ENCODE data around the gene S100A7. TPM values are rescaled to one million over a fixed set of nuclear protein-coding genes. Genes with fewer than 3 reads are reported as not detected.
A peak's percentile ranks its signal among the peaks of the same experiment; 100 is the strongest.

The S100A7 gene
- total and polyA plus RNA-seq, 4 experiments from 2014 or later: not detected

GRCh38 chr1:153505576-153505975 is 45.1 kb upstream of the S100A7 start:
- Mint-ChIP-seq H3K27me3 (peaks cover 0 to 1% of the 10 kb centered on the region in 2 donors), H3K9me3 (no peaks in the 10 kb centered on the region), H3K4me3 (no peak overlapping the region), H3K27ac (no peak overlapping the region), H3K36me3 (no peaks in the 10 kb centered on the region), H3K4me1 (no peaks in the 10 kb centered on the region)
- H3K9me3 ChIP-seq (ENCODE audit: control insufficient read depth in 1 of 2, low read length in 2 of 2): no peaks in the 10 kb centered on the region
- H3K4me1 ChIP-seq (ENCODE audit: insufficient read depth, low read length): no peaks in the 10 kb centered on the region
- intact Hi-C loops (cut with micrococcal nuclease): no loop called here
- no peak overlapping the region for H3K27ac ChIP-seq (ENCODE audit: low read depth, low read length)
- ChIA-PET POLR2A (ENCODE audit: partially characterized antibody) (no interaction called here), CTCF (ENCODE audit: partially characterized antibody) (interaction anchor here (7.7 to 12.4 kb wide), 2 partner anchors 65 to 112 kb away, joined by 142 to 243 read pairs; partner anchors contain the start of gene S100A14)
- no peaks in the 10 kb centered on the region for H3K36me3 ChIP-seq (ENCODE audit: insufficient read depth, low read length)
- no peaks in the 10 kb centered on the region for H3K27me3 ChIP-seq (ENCODE audit: insufficient read depth, low read length)
- DNase-seq: no peak
- no peak overlapping the region for H3K4me3 ChIP-seq (ENCODE audit: low read length in 2 of 2)

- CTCF ChIA-PET (ENCODE audit: partially characterized antibody): no interaction called here
Measured at GRCh38 chr1:153503766-153504165, 43.3 kb upstream of the S100A7 start.

DNA sequence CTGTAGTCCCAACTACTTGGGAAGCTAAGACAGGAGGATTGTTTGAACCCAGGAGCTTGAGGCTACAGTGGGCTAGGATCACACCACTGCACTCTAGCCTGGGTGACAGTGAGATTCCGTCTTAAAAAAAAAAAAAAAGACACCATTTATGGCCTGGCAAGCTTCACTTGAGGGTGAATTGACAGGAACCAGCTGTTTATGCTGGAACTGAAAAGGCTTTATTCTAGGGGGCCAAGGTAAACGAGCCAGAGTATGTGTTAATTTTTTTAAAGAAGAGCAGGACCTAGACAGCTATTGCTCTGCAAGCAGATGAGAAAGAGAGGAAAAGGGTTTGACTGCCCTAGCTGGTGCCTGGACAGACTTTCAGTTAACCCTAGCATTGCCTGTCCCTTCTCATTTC is 38.3 kb upstream of the S100A7 start:
- H3K36me3 Mint-ChIP-seq: no peaks in the 10 kb centered on the region
- DNase-seq: no peak
- H3K36me3 ChIP-seq (ENCODE audit: insufficient read depth, low read length): no peaks in the 10 kb centered on the region
- H3K27me3 Mint-ChIP-seq: peaks cover 11 to 21% of the 10 kb centered on the region in 2 donors
- intact Hi-C loops (cut with micrococcal nuclease): no loop called here
- peaks cover 0 to 2% (median 0%) of the 10 kb centered on the region in 8 donors for H3K9me3 Mint-ChIP-seq
- no peak overlapping the region for H3K4me3 ChIP-seq (ENCODE audit: low read length in 2 of 2)
- no peaks in the 10 kb centered on the region for H3K9me3 ChIP-seq (ENCODE audit: control insufficient read depth in 1 of 2, low read length in 2 of 2)
- H3K4me1 ChIP-seq (ENCODE audit: insufficient read depth, low read length): no peaks in the 10 kb centered on the region
- peaks cover 8% of the 10 kb centered on the region for H3K27me3 ChIP-seq (ENCODE audit: insufficient read depth, low read length)
- H3K27ac Mint-ChIP-seq: no peak overlapping the region
- no peak overlapping the region for H3K27ac ChIP-seq (ENCODE audit: low read depth, low read length)
- ChIA-PET CTCF (ENCODE audit: partially characterized antibody) (interaction anchor here (1.6 to 1.9 kb wide), 3 partner anchors 12 to 146 kb away, joined by 6 to 8 read pairs (median 7); no protein-coding TSS in a partner anchor), POLR2A (ENCODE audit: partially characterized antibody) (no interaction called here)
- peaks cover 0 to 7% (median 0%) of the 10 kb centered on the region in 4 donors for H3K4me1 Mint-ChIP-seq
- H3K4me3 Mint-ChIP-seq: no peak overlapping the region

More at GRCh38 chr1:153503766-153504165, 43.3 kb upstream of the S100A7 start:
- Histone ChIP-seq H3K27me3 (ENCODE audit: insufficient read depth, low read length) (peaks cover 8% of the 10 kb centered on the region), H3K4me1 (ENCODE audit: insufficient read depth, low read length) (no peaks in the 10 kb centered on the region), H3K4me3 (ENCODE audit: low read length in 2 of 2) (no peak overlapping the region), H3K27ac (ENCODE audit: low read depth, low read length) (no peak overlapping the region), H3K36me3 (ENCODE audit: insufficient read depth, low read length) (no peaks in the 10 kb centered on the region), H3K9me3 (ENCODE audit: control insufficient read depth in 1 of 2, low read length in 2 of 2) (no peaks in the 10 kb centered on the region)
- H3K27ac Mint-ChIP-seq: peak overlapping the region in 1 of 7 donors; percentile 68
- H3K4me1 Mint-ChIP-seq: no peaks in the 10 kb centered on the region
- no peaks in the 10 kb centered on the region for H3K36me3 Mint-ChIP-seq
- H3K27me3 Mint-ChIP-seq: peaks cover 6 to 8% of the 10 kb centered on the region in 2 donors
- DNase-seq: no peak
- H3K4me3 Mint-ChIP-seq: no peak overlapping the region
- no peaks in the 10 kb centered on the region for H3K9me3 Mint-ChIP-seq
- POLR2A ChIA-PET (ENCODE audit: partially characterized antibody): no interaction called here
- intact Hi-C loops (cut with micrococcal nuclease): no loop called here

DNA sequence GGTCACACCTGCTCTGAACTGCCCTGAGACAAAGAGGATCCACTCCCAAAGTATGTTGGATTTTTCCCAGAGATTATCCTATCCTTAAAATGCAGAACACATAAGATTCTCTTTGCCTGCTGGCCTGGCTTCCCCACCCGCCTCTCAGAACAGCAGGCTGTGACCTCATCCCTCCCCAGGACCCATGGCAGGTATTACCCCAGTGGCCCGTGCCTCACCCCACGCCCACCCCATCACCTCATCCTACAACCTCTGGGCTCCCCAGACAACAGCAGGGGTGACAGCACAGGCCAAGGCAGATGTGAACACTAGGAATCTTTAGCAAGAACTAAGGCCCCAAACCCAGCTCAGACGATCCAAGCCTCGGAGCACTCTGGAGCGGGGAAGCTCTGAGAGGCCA is 35.1 kb upstream of the S100A7 start:
- Histone ChIP-seq H3K9me3 (ENCODE audit: control insufficient read depth in 1 of 2, low read length in 2 of 2) (no peaks in the 10 kb centered on the region), H3K4me3 (ENCODE audit: low read length in 2 of 2) (no peak overlapping the region), H3K27ac (ENCODE audit: low read depth, low read length) (no peak overlapping the region), H3K36me3 (ENCODE audit: insufficient read depth, low read length) (no peaks in the 10 kb centered on the region), H3K4me1 (ENCODE audit: insufficient read depth, low read length) (no peaks in the 10 kb centered on the region), H3K27me3 (ENCODE audit: insufficient read depth, low read length) (peaks cover 8% of the 10 kb centered on the region)
- Mint-ChIP-seq H3K4me1 (peaks cover 0 to 16% (median 0%) of the 10 kb centered on the region in 4 donors), H3K9me3 (peaks cover 0 to 2% (median 0%) of the 10 kb centered on the region in 8 donors), H3K27me3 (peaks cover 10 to 24% of the 10 kb centered on the region in 2 donors), H3K36me3 (no peaks in the 10 kb centered on the region), H3K27ac (no peak overlapping the region), H3K4me3 (no peak overlapping the region)
- intact Hi-C loops (cut with micrococcal nuclease): loop anchor here (1.0 kb wide), 1 partner anchor 143 kb away; no protein-coding TSS in a partner anchor
- POLR2A ChIA-PET (ENCODE audit: partially characterized antibody): no interaction called here
- CTCF ChIA-PET (ENCODE audit: partially characterized antibody): interaction anchor here (0.6 to 5.3 kb wide), 23 partner anchors 11 to 213 kb away, joined by 3 to 64 read pairs (median 4); partner anchors contain the start of genes PGLYRP4, S100A16 and S100A9
- no peak for DNase-seq

DNA sequence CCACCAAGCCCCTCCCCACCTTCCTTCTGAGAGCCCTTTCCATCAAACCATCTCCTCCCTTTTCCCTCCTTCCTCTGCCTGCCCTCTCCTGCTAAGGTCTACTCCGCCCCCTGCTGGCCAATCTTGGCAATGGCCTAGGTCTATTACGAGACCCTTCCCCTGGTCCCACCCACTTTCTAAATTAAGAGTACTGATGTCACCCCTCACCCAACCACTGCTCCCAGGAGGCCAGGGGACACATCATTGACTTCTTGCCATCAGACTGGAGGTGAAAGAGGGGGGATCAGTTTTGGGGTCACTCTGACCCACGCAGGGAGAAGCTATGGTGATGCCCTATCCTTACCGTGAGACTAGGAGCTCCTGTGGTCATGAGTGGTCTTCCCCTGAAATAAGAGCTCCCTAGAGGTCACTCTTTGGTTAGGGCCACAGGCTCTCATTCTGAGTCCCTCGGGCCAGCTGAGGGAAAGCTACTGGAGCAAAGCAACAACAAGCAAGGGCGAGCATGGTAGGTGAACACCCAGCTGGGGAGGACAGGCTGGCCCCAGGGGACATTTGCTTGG is 34.6 kb upstream of the S100A7 start:
- Mint-ChIP-seq H3K27me3 (peaks cover 10 to 23% of the 10 kb centered on the region in 2 donors), H3K27ac (peak overlapping the region in 1 of 7 donors; percentile 54), H3K36me3 (no peaks in the 10 kb centered on the region), H3K9me3 (peaks cover 0 to 2% (median 0%) of the 10 kb centered on the region in 8 donors), H3K4me1 (peaks cover 0 to 19% (median 0%) of the 10 kb centered on the region in 4 donors), H3K4me3 (no peak overlapping the region)
- POLR2A ChIA-PET (ENCODE audit: partially characterized antibody): no interaction called here
- DNase-seq: peak; percentile 49 to 72 (median 58)
- no peaks in the 10 kb centered on the region for H3K36me3 ChIP-seq (ENCODE audit: insufficient read depth, low read length)
- intact Hi-C loops (cut with micrococcal nuclease): loop anchor here (1.0 kb wide), 1 partner anchor 143 kb away; no protein-coding TSS in a partner anchor
- H3K4me1 ChIP-seq (ENCODE audit: insufficient read depth, low read length): no peaks in the 10 kb centered on the region
- H3K4me3 ChIP-seq (ENCODE audit: low read length in 2 of 2): no peak overlapping the region
- no peaks in the 10 kb centered on the region for H3K9me3 ChIP-seq (ENCODE audit: control insufficient read depth in 1 of 2, low read length in 2 of 2)
- CTCF ChIA-PET (ENCODE audit: partially characterized antibody): interaction anchor here (0.6 to 5.3 kb wide), 33 partner anchors 10 to 961 kb away, joined by 3 to 64 read pairs (median 4); partner anchors contain the start of genes PGLYRP4, S100A16 and S100A9
- no peak overlapping the region for H3K27ac ChIP-seq (ENCODE audit: low read depth, low read length)
- peaks cover 8% of the 10 kb centered on the region for H3K27me3 ChIP-seq (ENCODE audit: insufficient read depth, low read length)

DNA sequence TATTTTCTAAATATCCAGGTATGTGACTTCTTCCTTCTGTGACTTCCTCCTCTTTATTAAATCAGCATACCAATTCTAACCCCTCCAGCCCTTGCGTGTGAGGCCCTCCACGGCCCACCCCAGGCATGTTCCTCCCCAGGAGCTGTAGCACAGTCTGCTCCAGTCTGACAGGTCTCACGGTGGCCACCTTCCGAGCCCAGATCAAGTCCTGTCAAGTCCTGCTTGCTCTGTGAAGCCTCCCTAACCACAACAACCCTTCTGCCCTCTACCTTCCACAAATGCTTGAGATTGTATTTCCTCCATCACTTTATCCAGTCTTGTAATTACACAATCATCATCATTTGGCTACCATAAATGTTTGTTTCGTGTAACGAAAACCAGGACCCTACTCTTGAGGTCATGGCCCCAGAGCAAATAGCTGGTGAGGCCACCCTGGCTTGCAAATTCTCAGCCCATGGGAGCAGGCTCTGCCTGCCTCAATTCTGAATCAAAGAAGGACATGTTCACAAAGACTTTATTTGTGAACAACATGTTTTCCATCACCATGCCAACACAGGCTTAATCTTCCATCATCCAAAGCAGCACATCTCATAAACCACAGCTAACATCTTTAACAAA is 33.0 kb upstream of the S100A7 start:
- intact Hi-C loops (cut with micrococcal nuclease): no loop called here
- H3K36me3 Mint-ChIP-seq: no peaks in the 10 kb centered on the region
- H3K4me3 ChIP-seq (ENCODE audit: low read length in 2 of 2): no peak overlapping the region
- no peak overlapping the region for H3K27ac ChIP-seq (ENCODE audit: low read depth, low read length)
- no peak overlapping the region for H3K4me3 Mint-ChIP-seq
- H3K4me1 Mint-ChIP-seq: peaks cover 0 to 19% (median 0%) of the 10 kb centered on the region in 4 donors
- H3K9me3 ChIP-seq (ENCODE audit: control insufficient read depth in 1 of 2, low read length in 2 of 2): no peaks in the 10 kb centered on the region
- H3K27ac Mint-ChIP-seq: peak overlapping the region in 2 of 7 donors; percentile 59 to 70
- H3K9me3 Mint-ChIP-seq: peaks cover 0 to 2% (median 0%) of the 10 kb centered on the region in 8 donors
- H3K4me1 ChIP-seq (ENCODE audit: insufficient read depth, low read length): no peaks in the 10 kb centered on the region
- CTCF ChIA-PET (ENCODE audit: partially characterized antibody): interaction anchor here (0.8 to 5.3 kb wide), 11 partner anchors 9 to 142 kb away, joined by 3 to 64 read pairs (median 4); partner anchors contain the start of gene S100A2
- no peaks in the 10 kb centered on the region for H3K36me3 ChIP-seq (ENCODE audit: insufficient read depth, low read length)
- peaks cover 7 to 16% of the 10 kb centered on the region in 2 donors for H3K27me3 Mint-ChIP-seq
- no peaks in the 10 kb centered on the region for H3K27me3 ChIP-seq (ENCODE audit: insufficient read depth, low read length)
- POLR2A ChIA-PET (ENCODE audit: partially characterized antibody): no interaction called here
- DNase-seq: peak in 2 of 5 donors; percentile 9 to 16

All from CD4-positive, alpha-beta memory T cell (primary cell).